ENCODE measurements around the gene C3orf18. TPM values are rescaled to one million over a fixed set of nuclear protein-coding genes. Genes with fewer than 3 reads are reported as not detected.

The C3orf18 gene
- total and polyA plus RNA-seq, 2 donors (not counting 3 experiments of a cell fraction or from before 2014, with no cell fraction given): 1.7 to 2.9 TPM

DNA sequence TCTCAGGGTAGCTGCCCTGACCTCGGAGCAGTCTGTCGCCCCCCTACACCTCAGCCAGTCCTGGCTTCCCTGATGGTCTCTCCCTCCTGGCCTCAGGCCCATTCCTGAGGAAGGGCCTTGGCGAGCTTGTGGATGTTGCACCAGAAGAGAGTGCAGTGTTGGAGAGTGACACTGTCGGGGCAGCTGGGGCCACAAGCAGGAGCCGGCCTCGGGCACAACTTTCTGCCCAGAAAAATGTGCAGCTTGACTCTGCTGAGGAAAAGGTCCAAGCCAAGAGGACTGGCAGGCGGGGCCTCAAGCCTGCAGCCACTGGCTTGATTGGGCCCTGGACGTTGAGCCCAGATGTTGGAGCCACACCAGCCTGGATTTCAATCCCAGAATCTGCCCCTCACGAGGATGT, 14.5 kb upstream of the C3orf18 start:
- no peaks in the 10 kb centered on the region for H3K79me2 ChIP-seq (ENCODE audit: control insufficient read depth, insufficient read depth, low read length)
- no peaks in the 10 kb centered on the region for H3K9me1 ChIP-seq (replicated peaks; ENCODE audit: control insufficient read depth, extremely low read depth, insufficient read depth, low read length)
- dilution Hi-C loops (cut with MboI; ENCODE audit: extremely low pct_ligation_motif_present, low sequenced_read_pairs) (no loop called here), intact Hi-C loops (cut with micrococcal nuclease) (no loop called here)
- no peak overlapping the region for H3K27ac ChIP-seq (ENCODE audit: insufficient read depth, low read depth, low read length)
- no peaks in the 10 kb centered on the region for H3K27me3 ChIP-seq (ENCODE audit: control insufficient read depth in 2 of 2, insufficient read depth in 2 of 2, low read length in 2 of 2)
- no peaks in the 10 kb centered on the region for H3K9me3 ChIP-seq (replicated peaks; ENCODE audit: control insufficient read depth, insufficient read depth, low read length)
- no peak overlapping the region for H3K9ac ChIP-seq (replicated peaks; ENCODE audit: extremely low read depth, insufficient read depth, low read length)
- BruUV-seq (replicated peaks): no TSS peak
- no peak overlapping the region for H3K4me2 ChIP-seq (ENCODE audit: insufficient read depth, low read length)
- H3K4me1 ChIP-seq (ENCODE audit: control insufficient read depth, extremely low read depth, insufficient read depth, low read length): no peaks in the 10 kb centered on the region
- no peak overlapping the region for H2AFZ ChIP-seq (ENCODE audit: low read depth, low read length)
- peaks cover 0 to 3% of the 10 kb centered on the region in 2 experiments for H3K36me3 ChIP-seq (ENCODE audit: control insufficient read depth in 2 of 2, extremely low read depth in 1 of 2, insufficient read depth in 2 of 2, low read length in 2 of 2)
- H3K4me3 ChIP-seq (replicated peaks in 1 of 3; ENCODE audit: insufficient read depth in 1 of 3, low read depth in 1 of 3, low read length in 3 of 3): no peak overlapping the region
- no peaks in the 10 kb centered on the region for H4K20me1 ChIP-seq (replicated peaks; ENCODE audit: control insufficient read depth, extremely low read depth, insufficient read depth, low read length)
- TF ChIP-seq EZH2 (IDR thresholded peaks at IDR 0.05; ENCODE audit: borderline replicate concordance, low read depth, low read length, severe bottlenecking) (no peak), GATA2 (IDR thresholded peaks at IDR 0.05; ENCODE audit: insufficient read depth, insufficient read length, low read depth, low read length) (no peak)
- TF ChIP-seq, protein P1, sequence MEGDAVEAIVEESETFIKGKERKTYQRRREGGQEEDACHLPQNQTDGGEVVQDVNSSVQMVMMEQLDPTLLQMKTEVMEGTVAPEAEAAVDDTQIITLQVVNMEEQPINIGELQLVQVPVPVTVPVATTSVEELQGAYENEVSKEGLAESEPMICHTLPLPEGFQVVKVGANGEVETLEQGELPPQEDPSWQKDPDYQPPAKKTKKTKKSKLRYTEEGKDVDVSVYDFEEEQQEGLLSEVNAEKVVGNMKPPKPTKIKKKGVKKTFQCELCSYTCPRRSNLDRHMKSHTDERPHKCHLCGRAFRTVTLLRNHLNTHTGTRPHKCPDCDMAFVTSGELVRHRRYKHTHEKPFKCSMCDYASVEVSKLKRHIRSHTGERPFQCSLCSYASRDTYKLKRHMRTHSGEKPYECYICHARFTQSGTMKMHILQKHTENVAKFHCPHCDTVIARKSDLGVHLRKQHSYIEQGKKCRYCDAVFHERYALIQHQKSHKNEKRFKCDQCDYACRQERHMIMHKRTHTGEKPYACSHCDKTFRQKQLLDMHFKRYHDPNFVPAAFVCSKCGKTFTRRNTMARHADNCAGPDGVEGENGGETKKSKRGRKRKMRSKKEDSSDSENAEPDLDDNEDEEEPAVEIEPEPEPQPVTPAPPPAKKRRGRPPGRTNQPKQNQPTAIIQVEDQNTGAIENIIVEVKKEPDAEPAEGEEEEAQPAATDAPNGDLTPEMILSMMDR (IDR thresholded peaks at IDR 0.05; ENCODE audit: extremely low read depth in 1 of 2, insufficient read depth in 1 of 2, low read depth in 1 of 2, low read length in 2 of 2): no peak
- POLR2A ChIA-PET: interaction anchor here (1.2 kb wide), 1 partner anchor 16 kb away, joined by 3 read pairs; no protein-coding TSS in a partner anchor
- CTCF ChIA-PET: interaction anchor here (1.2 to 1.3 kb wide), 2 partner anchors 30 to 40 kb away, joined by 3 to 7 read pairs; partner anchors contain the start of gene CISH
- FAIRE-seq (no peak), DNase-seq (ENCODE audit: low read depth, low spot score) (no peak)

DNA sequence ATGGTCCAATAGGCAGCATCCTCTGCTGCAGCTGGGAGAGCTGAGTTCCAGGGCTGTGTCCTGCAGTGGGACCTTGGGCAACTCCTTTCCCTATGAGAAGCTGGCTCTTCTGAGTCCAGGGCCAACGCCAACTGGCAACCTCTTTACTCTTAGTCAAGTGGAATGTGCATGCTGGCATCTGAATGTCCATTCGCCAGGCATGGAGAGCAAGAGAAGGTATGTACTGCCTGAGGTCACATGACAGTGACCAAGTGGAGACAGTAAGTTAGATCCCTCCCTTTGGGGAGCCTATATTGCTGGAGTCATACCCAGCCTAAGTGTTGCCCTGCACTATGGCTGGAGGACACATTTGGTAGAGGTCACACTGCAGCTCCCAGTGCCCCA, 13.9 kb upstream of the C3orf18 start:
- Histone ChIP-seq H3K9me1 (replicated peaks; ENCODE audit: control insufficient read depth, extremely low read depth, insufficient read depth, low read length) (no peaks in the 10 kb centered on the region), H3K4me1 (ENCODE audit: control insufficient read depth, extremely low read depth, insufficient read depth, low read length) (no peaks in the 10 kb centered on the region), H2AFZ (ENCODE audit: low read depth, low read length) (no peak overlapping the region), H3K9me3 (replicated peaks; ENCODE audit: control insufficient read depth, insufficient read depth, low read length) (no peaks in the 10 kb centered on the region), H3K27ac (ENCODE audit: insufficient read depth, low read depth, low read length) (no peak overlapping the region), H3K27me3 (ENCODE audit: control insufficient read depth in 2 of 2, insufficient read depth in 2 of 2, low read length in 2 of 2) (no peaks in the 10 kb centered on the region), H4K20me1 (replicated peaks; ENCODE audit: control insufficient read depth, extremely low read depth, insufficient read depth, low read length) (no peaks in the 10 kb centered on the region), H3K36me3 (ENCODE audit: control insufficient read depth in 2 of 2, extremely low read depth in 1 of 2, insufficient read depth in 2 of 2, low read length in 2 of 2) (peaks cover 0 to 3% of the 10 kb centered on the region in 2 experiments), H3K79me2 (ENCODE audit: control insufficient read depth, insufficient read depth, low read length) (no peaks in the 10 kb centered on the region), H3K4me2 (ENCODE audit: insufficient read depth, low read length) (no peak overlapping the region), H3K9ac (replicated peaks; ENCODE audit: extremely low read depth, insufficient read depth, low read length) (no peak overlapping the region), H3K4me3 (replicated peaks in 1 of 3; ENCODE audit: insufficient read depth in 1 of 3, low read depth in 1 of 3, low read length in 3 of 3) (no peak overlapping the region)
- FAIRE-seq (no peak), DNase-seq (ENCODE audit: low read depth, low spot score) (no peak)
- ChIA-PET POLR2A (interaction anchor here (1.2 kb wide), 1 partner anchor 17 kb away, joined by 3 read pairs; no protein-coding TSS in a partner anchor), CTCF (interaction anchor here (0.8 to 1.5 kb wide), 4 partner anchors 17 to 39 kb away, joined by 3 to 7 read pairs (median 4); partner anchors contain the start of gene CISH)
- intact Hi-C loops (cut with micrococcal nuclease): no loop called here
- dilution Hi-C loops (cut with MboI; ENCODE audit: extremely low pct_ligation_motif_present, low sequenced_read_pairs): no loop called here
- BruUV-seq (replicated peaks): no TSS peak
- TF ChIP-seq, protein P1 (IDR thresholded peaks at IDR 0.05; ENCODE audit: extremely low read depth in 1 of 2, insufficient read depth in 1 of 2, low read depth in 1 of 2, low read length in 2 of 2): no peak

Measured in endothelial cell of umbilical vein (primary cell).